ENCODE results near the gene BRAF. TPM values are rescaled to one million over a fixed set of nuclear protein-coding genes. Genes with fewer than 3 reads are reported as not detected.
A peak's percentile ranks its signal among the peaks of the same experiment; 100 is the strongest.

The BRAF gene
- polyA plus RNA-seq (9.4 to 12.4 TPM (median 9.4 TPM) in 3 replicates), polyA minus RNA-seq (10.1 to 45.0 TPM (median 27.8 TPM) in 3 replicates)
- polyA plus RNA-seq (2011; ENCODE audit: low read depth), result 19.9 TPM
- 6.7 and 14.0 TPM in 2 replicates for polyA plus RNA-seq (2011; cell fraction: cytosol; rRNA removed)
- polyA plus RNA-seq (2011; cell fraction: nucleus; rRNA removed), result 16.6 and 17.8 TPM in 2 replicates
- polyA plus RNA-seq (2012; ENCODE audit: low replicate concordance), result 4.8 and 9.5 TPM in 2 replicates
- polyA minus RNA-seq (2011; cell fraction: cytosol; rRNA and poly(A)+ RNA removed), result 15.5 TPM
- polyA minus RNA-seq (2011; cell fraction: nucleus; rRNA and poly(A)+ RNA removed), result 28.3 and 64.5 TPM in 2 replicates

GRCh38 chr7:140924821-140925421, at the start of gene BRAF:
Gene BRAF (minus strand): TSS chr7:140924929. CDS start chr7:140924703, 226 bp downstream.
- Histone ChIP-seq H3K27me3 (ENCODE audit: control insufficient read depth, extremely low read depth, insufficient read depth, low read length) (no peaks in the 10 kb centered on the region), H2AFZ (ENCODE audit: control insufficient read depth, low read length) (peak within 1 kb of the TSS; percentile 99), H3K4me1 (ENCODE audit: control insufficient read depth, extremely low read depth, insufficient read depth, low read length) (peaks cover 10% of the 10 kb centered on the region), H3K4me3 (ENCODE audit: control insufficient read depth in 2 of 3, extremely low read depth in 1 of 3, insufficient read depth in 2 of 3, low read depth in 1 of 3, low read length in 3 of 3) (peak within 1 kb of the TSS; percentile 89 to 99 (median 91)), H3K4me2 (ENCODE audit: control insufficient read depth, extremely low read depth, insufficient read depth, low read depth, low read length) (peak within 1 kb of the TSS; percentile 94), H3K27ac (ENCODE audit: control insufficient read depth, insufficient read depth, low read length) (peak within 1 kb of the TSS; percentile 90), H3K79me2 (ENCODE audit: control insufficient read depth, insufficient read depth, low read length) (peaks cover 34% of the 10 kb centered on the region), H3K36me3 (ENCODE audit: control insufficient read depth in 2 of 2, extremely low read depth in 1 of 2, insufficient read depth in 2 of 2, low read length in 2 of 2) (no peaks in the 10 kb centered on the region), H3K9me3 (ENCODE audit: control insufficient read depth, low read depth, low read length) (no peaks in the 10 kb centered on the region), H3K9ac (ENCODE audit: control insufficient read depth, extremely low read depth, insufficient read depth, low read length) (peak within 1 kb of the TSS; percentile 95), H3K9me1 (ENCODE audit: control insufficient read depth, extremely low read depth, insufficient read depth, low read length) (no peaks in the 10 kb centered on the region), H4K20me1 (ENCODE audit: control insufficient read depth, extremely low read depth, insufficient read depth, low read length) (no peaks in the 10 kb centered on the region)
- peak; percentile 28 for DNase-seq (ENCODE audit: low read depth, low spot score)
- FAIRE-seq, result peak; percentile 20
- TF ChIP-seq CTCF (optimal IDR thresholded peaks at IDR 0.05 in 1 of 3, IDR thresholded peaks at IDR 0.05 in 1 of 3, conservative IDR thresholded peaks at IDR 0.05 in 1 of 3; ENCODE audit: extremely low read depth in 1 of 3, insufficient read depth in 2 of 3, low read length in 3 of 3) (no peak), EZH2 (IDR thresholded peaks at IDR 0.05; ENCODE audit: low read length) (no peak)
- dilution Hi-C loops (cut with MboI; ENCODE audit: extremely low pct_ligation_motif_present, low sequenced_read_pairs), result no loop called here

GRCh38 chr7:140972876-140973829, 48.4 kb upstream of the BRAF start:
- Histone ChIP-seq H3K79me2 (ENCODE audit: control insufficient read depth, insufficient read depth, low read length) (no peaks in the 10 kb centered on the region), H4K20me1 (ENCODE audit: control insufficient read depth, extremely low read depth, insufficient read depth, low read length) (no peaks in the 10 kb centered on the region), H3K36me3 (ENCODE audit: control insufficient read depth in 2 of 2, extremely low read depth in 1 of 2, insufficient read depth in 2 of 2, low read length in 2 of 2) (no peaks in the 10 kb centered on the region), H3K27ac (ENCODE audit: control insufficient read depth, insufficient read depth, low read length) (no peak overlapping the region), H3K4me2 (ENCODE audit: control insufficient read depth, extremely low read depth, insufficient read depth, low read depth, low read length) (no peak overlapping the region), H3K9me1 (ENCODE audit: control insufficient read depth, extremely low read depth, insufficient read depth, low read length) (no peaks in the 10 kb centered on the region), H2AFZ (ENCODE audit: control insufficient read depth, low read length) (no peak overlapping the region), H3K4me1 (ENCODE audit: control insufficient read depth, extremely low read depth, insufficient read depth, low read length) (no peaks in the 10 kb centered on the region), H3K9me3 (ENCODE audit: control insufficient read depth, low read depth, low read length) (no peaks in the 10 kb centered on the region), H3K27me3 (ENCODE audit: control insufficient read depth, extremely low read depth, insufficient read depth, low read length) (no peaks in the 10 kb centered on the region), H3K4me3 (ENCODE audit: control insufficient read depth in 2 of 3, extremely low read depth in 1 of 3, insufficient read depth in 2 of 3, low read depth in 1 of 3, low read length in 3 of 3) (no peak overlapping the region), H3K9ac (ENCODE audit: control insufficient read depth, extremely low read depth, insufficient read depth, low read length) (no peak overlapping the region)
- DNase-seq (ENCODE audit: low read depth, low spot score) (no peak), FAIRE-seq (no peak)
- dilution Hi-C loops (cut with MboI; ENCODE audit: extremely low pct_ligation_motif_present, low sequenced_read_pairs), result no loop called here
- TF ChIP-seq EZH2 (IDR thresholded peaks at IDR 0.05; ENCODE audit: low read length) (no peak), CTCF (optimal IDR thresholded peaks at IDR 0.05 in 1 of 3, IDR thresholded peaks at IDR 0.05 in 1 of 3, conservative IDR thresholded peaks at IDR 0.05 in 1 of 3; ENCODE audit: extremely low read depth in 1 of 3, insufficient read depth in 2 of 3, low read length in 3 of 3) (no peak)
